GM10248 (cell line): ENCODE results near the gene TAF7.

Source experiments
- CTCF ChIA-PET: fragments of 300-600 bp; sonication (Branson Sonifier 250); formaldehyde crosslinking; extraction: SDS; loops from one replicate; lab custom pipeline; 2021; ENCODE audit warnings: antibody characterized with exemption; lab: Yijun Ruan, JAX
- POLR2A ChIA-PET: fragments of 350-650 bp; sonication (Branson Sonifier 250); formaldehyde crosslinking; extraction: SDS; loops from one replicate; lab custom pipeline; 2020; ENCODE audit warnings: antibody characterized with exemption; lab: Yijun Ruan, JAX
- DNase-seq: peaks from one replicate; pipeline ENCODE4 v3.0.0; 2012; ENCODE audit errors: extremely low spot score
- CTCF ChIP-seq: IDR thresholded peaks from 2 replicates; pipeline ENCODE4 v1.5.1; 2012; ENCODE audit warnings: mild to moderate bottlenecking, low read depth; ENCODE audit errors: extremely low read depth, missing control alignments, control extremely low read depth

The TAF7 gene

DNA sequence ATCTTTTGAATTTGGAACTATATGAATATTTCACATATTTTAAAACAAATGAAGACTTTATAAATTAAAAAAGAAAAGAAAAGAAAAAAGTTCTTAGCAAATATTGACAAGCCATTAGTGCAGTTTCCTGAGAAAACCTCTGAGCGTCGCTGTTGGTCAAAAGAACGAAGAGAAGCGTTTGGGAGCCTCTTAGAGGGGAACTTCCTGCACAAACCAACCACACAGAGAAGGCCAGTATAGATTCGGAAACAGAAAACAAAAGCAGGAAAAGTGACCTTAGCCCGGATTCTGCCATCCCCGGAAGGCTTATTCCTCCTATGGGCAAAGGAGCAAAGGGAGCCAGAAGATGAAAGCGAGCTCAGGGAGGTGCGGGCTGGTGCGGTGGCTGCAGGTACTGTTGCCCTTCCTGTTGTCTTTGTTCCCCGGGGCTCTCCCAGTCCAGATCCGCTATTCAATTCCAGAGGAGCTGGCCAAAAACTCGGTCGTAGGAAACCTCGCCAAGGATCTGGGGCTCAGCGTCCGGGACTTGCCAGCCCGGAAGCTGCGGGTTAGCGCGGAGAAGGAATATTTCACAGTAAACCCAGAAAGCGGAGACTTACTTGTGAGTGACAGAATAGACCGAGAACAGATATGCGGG, 39.3 kb upstream of the TAF7 start, which contains the start of gene PCDHGB2:
Gene PCDHGB2, plus strand, starts transcription at position 205 of the 637 bp plus-strand sequence. Its CDS starts 142 bp downstream, at position 347.
- peak; percentile 46 for DNase-seq
- POLR2A ChIA-PET: no interaction called here
- CTCF ChIA-PET: interaction anchor here (0.7 to 2.9 kb wide), 14 partner anchors 16 to 232 kb away, joined by 3 to 9 read pairs (median 4); partner anchors contain the start of genes PCDHGA1, PCDHGA10, PCDHGA11 and PCDHGB6
- TF ChIP-seq CTCF: peak; percentile 43

DNA sequence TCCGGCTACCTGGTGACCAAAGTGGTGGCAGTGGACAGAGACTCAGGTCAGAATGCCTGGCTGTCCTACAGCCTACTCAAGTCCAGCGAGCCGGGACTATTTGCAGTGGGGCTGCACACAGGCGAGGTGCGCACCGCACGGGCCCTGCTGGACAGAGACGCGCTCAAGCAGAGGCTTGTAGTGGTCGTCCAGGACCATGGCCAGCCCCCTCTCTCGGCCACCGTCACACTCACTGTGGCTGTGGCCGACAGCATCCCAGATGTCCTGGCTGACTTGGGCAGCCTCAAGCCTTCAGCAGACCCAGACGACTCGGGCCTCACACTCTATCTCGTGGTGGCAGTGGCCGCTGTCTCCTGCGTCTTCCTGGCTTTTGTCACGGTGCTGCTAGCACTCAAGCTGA, 36.4 kb upstream of the TAF7 start:
- no peak for TF ChIP-seq CTCF
- DNase-seq: no peak
- ChIA-PET POLR2A (no interaction called here), CTCF (interaction anchor here (2.9 kb wide), 1 partner anchor 201 kb away, joined by 9 read pairs; no protein-coding TSS in a partner anchor)

DNA sequence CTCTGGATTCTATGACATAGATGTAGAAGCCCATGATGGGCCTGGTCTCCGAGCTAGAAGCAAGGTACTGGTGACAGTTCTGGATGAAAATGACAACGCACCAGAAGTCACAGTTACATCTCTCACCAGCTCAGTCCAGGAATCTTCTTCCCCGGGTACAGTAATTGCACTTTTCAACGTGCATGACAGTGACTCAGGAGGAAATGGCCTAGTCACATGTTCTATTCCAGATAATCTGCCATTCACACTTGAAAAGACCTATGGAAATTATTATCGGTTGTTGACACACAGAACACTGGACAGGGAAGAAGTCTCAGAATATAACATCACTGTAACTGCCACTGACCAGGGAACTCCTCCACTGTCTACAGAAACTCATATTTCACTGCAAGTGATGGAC, 35.5 kb upstream of the TAF7 start:
- DNase-seq: no peak
- ChIA-PET POLR2A (no interaction called here), CTCF (interaction anchor here (0.9 to 2.5 kb wide), 7 partner anchors 8 to 208 kb away, joined by 3 to 10 read pairs (median 4); partner anchors contain the start of genes PCDHGA10 and PCDHGA5)
- no peak for TF ChIP-seq CTCF

- ChIA-PET POLR2A (no interaction called here), CTCF (interaction anchor here (0.9 to 2.5 kb wide), 11 partner anchors 9 to 208 kb away, joined by 3 to 12 read pairs (median 4); partner anchors contain the start of genes PCDHGA1, PCDHGA10, PCDHGA5 and PCDHGB3)
- no peak for TF ChIP-seq CTCF
- DNase-seq: no peak
These were observed 35.1 kb upstream of the TAF7 start for GRCh38 chr5:141355641-141356040.

GRCh38 chr5:141354900-141355469, 34.4 kb upstream of the TAF7 start, which contains the start of gene PCDHGA4:
PCDHGA4 (plus strand) TSS chr5:141355021; CDS start chr5:141355108, 87 bp downstream.
- peak; percentile 44 for TF ChIP-seq CTCF
- ChIA-PET POLR2A (no interaction called here), CTCF (interaction anchor here (0.9 to 2.5 kb wide), 10 partner anchors 9 to 209 kb away, joined by 3 to 12 read pairs (median 4); partner anchors contain the start of genes PCDHGA1, PCDHGA10, PCDHGA5 and PCDHGB3)
- no peak for DNase-seq

DNA sequence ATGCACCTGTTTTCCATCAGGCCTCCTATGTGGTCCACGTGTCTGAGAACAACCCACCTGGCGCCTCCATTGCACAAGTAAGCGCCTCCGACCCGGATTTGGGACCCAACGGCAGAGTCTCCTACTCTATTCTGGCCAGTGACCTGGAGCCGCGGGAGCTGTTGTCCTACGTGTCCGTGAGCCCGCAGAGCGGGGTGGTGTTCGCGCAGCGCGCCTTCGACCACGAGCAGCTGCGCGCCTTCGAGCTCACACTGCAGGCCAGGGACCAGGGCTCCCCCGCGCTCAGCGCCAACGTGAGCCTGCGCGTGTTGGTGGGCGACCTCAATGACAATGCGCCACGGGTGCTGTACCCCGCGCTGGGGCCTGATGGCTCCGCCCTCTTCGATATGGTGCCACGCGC, 31.0 kb upstream of the TAF7 start:
- DNase-seq: no peak
- ChIA-PET POLR2A (no interaction called here), CTCF (interaction anchor here (1.1 to 3.2 kb wide), 6 partner anchors 21 to 212 kb away, joined by 3 to 14 read pairs (median 6); partner anchors contain the start of genes PCDHGA1, PCDHGA10 and TAF7)
- TF ChIP-seq CTCF: no peak
